Effector memory CD4-positive, alpha-beta T cell (primary cell): ENCODE results near the gene ZNHIT2.

Source experiments
- DNase-seq, 3 donors: peaks; one replicate each; pipeline ENCODE4 v3.0.0-alpha.2; 2020
- H3K27ac ChIP-seq: 2 replicates; pipeline ENCODE4 v1.7.0; 2013; ENCODE audit warnings: mild to moderate bottlenecking, low read length, moderate library complexity; ENCODE audit not compliant: insufficient read depth, poor library complexity, severe bottlenecking
- H3K27me3 ChIP-seq: replicated peaks from 2 replicates; pipeline ENCODE4 v1.7.0; 2013; ENCODE audit warnings: mild to moderate bottlenecking, low read length; ENCODE audit not compliant: insufficient read depth, control insufficient read depth, poor library complexity, severe bottlenecking
- H3K36me3 ChIP-seq: 2 replicates; pipeline ENCODE4 v1.7.0; 2013; ENCODE audit warnings: mild to moderate bottlenecking, low read length, moderate library complexity; ENCODE audit not compliant: control insufficient read depth, insufficient read depth
- H3K4me1 ChIP-seq: 2 replicates; pipeline ENCODE4 v1.7.0; 2013; ENCODE audit warnings: low read length, mild to moderate bottlenecking; ENCODE audit not compliant: control insufficient read depth, insufficient read depth, poor library complexity, severe bottlenecking
- H3K4me3 ChIP-seq: 2 replicates; pipeline ENCODE4 v1.7.0; 2013; ENCODE audit warnings: low read length, low read depth, mild to moderate bottlenecking; ENCODE audit not compliant: insufficient read depth, poor library complexity, severe bottlenecking
- H3K9me3 ChIP-seq: 2 replicates; pipeline ENCODE4 v1.7.0; 2013; ENCODE audit warnings: mild to moderate bottlenecking, low read length, moderate library complexity; ENCODE audit not compliant: control insufficient read depth

ZNHIT2 gene

GRCh38 chr11:65104628-65105027 is 12.9 kb downstream of the ZNHIT2 start:
- Histone ChIP-seq H3K36me3 (peaks cover 30% of the 10 kb centered on the region), H3K27me3 (no peaks in the 10 kb centered on the region), H3K27ac (no peak overlapping the region), H3K4me1 (no peaks in the 10 kb centered on the region), H3K9me3 (no peaks in the 10 kb centered on the region), H3K4me3 (no peak overlapping the region)
- DNase-seq = no peak

- Histone ChIP-seq H3K9me3 (no peaks in the 10 kb centered on the region), H3K27me3 (no peaks in the 10 kb centered on the region), H3K27ac (no peak overlapping the region), H3K4me1 (no peaks in the 10 kb centered on the region), H3K36me3 (peaks cover 22% of the 10 kb centered on the region), H3K4me3 (no peak overlapping the region)
- no peak for DNase-seq
Measured at GRCh38 chr11:65103476-65103875, 14.0 kb downstream of the ZNHIT2 start.

- Histone ChIP-seq H3K36me3 (peaks cover 22% of the 10 kb centered on the region), H3K4me3 (no peak overlapping the region), H3K4me1 (peaks cover 5% of the 10 kb centered on the region), H3K27me3 (no peaks in the 10 kb centered on the region), H3K9me3 (no peaks in the 10 kb centered on the region), H3K27ac (no peak overlapping the region)
- DNase-seq = no peak
Measured at GRCh38 chr11:65102142-65103095, 15.1 kb downstream of the ZNHIT2 start.

- H3K9me3 ChIP-seq = no peaks in the 10 kb centered on the region
- DNase-seq = no peak
- no peak overlapping the region for H3K4me3 ChIP-seq
- H3K27ac ChIP-seq = no peak overlapping the region
- peaks cover 18% of the 10 kb centered on the region for H3K4me1 ChIP-seq
- H3K27me3 ChIP-seq = no peaks in the 10 kb centered on the region
- peaks cover 20% of the 10 kb centered on the region for H3K36me3 ChIP-seq
Measured at GRCh38 chr11:65100674-65101350, 16.7 kb downstream of the ZNHIT2 start.

- Histone ChIP-seq H3K27ac (peak overlapping the region; percentile 86), H3K4me1 (peaks cover 21% of the 10 kb centered on the region), H3K4me3 (peak overlapping the region; percentile 76), H3K36me3 (peaks cover 6% of the 10 kb centered on the region), H3K9me3 (no peaks in the 10 kb centered on the region), H3K27me3 (no peaks in the 10 kb centered on the region)
- no peak for DNase-seq
Measured at GRCh38 chr11:65096926-65097325, 20.6 kb downstream of the ZNHIT2 start.

GRCh38 chr11:65095974-65096806 is 21.3 kb downstream of the ZNHIT2 start, which contains the start of gene VPS51:
Gene VPS51 (plus strand): TSS chr11:65096214. CDS start chr11:65096251, 37 bp downstream.
- Histone ChIP-seq H3K27ac (peak within 1 kb of the TSS; percentile 86), H3K4me1 (peaks cover 21% of the 10 kb centered on the region), H3K27me3 (no peaks in the 10 kb centered on the region), H3K4me3 (peak within 1 kb of the TSS; percentile 76), H3K9me3 (no peaks in the 10 kb centered on the region), H3K36me3 (peaks cover 6% of the 10 kb centered on the region)
- peak; percentile 72 to 76 (median 73) for DNase-seq

GRCh38 chr11:65095427-65095826 is 22.1 kb downstream of the ZNHIT2 start:
- no peak overlapping the region for H3K4me3 ChIP-seq
- no peak for DNase-seq
- H3K4me1 ChIP-seq = peaks cover 21% of the 10 kb centered on the region
- H3K27me3 ChIP-seq = no peaks in the 10 kb centered on the region
- H3K36me3 ChIP-seq = peaks cover 6% of the 10 kb centered on the region
- H3K27ac ChIP-seq = no peak overlapping the region
- H3K9me3 ChIP-seq = no peaks in the 10 kb centered on the region

GRCh38 chr11:65090628-65091027 is 26.9 kb downstream of the ZNHIT2 start:
- Histone ChIP-seq H3K4me3 (no peak overlapping the region), H3K27ac (no peak overlapping the region), H3K9me3 (no peaks in the 10 kb centered on the region), H3K4me1 (peaks cover under 1% of the 10 kb centered on the region), H3K36me3 (peaks cover 31% of the 10 kb centered on the region), H3K27me3 (no peaks in the 10 kb centered on the region)
- no peak for DNase-seq

GRCh38 chr11:65089621-65090020 is 27.9 kb downstream of the ZNHIT2 start:
- no peaks in the 10 kb centered on the region for H3K27me3 ChIP-seq
- DNase-seq = no peak
- H3K27ac ChIP-seq = no peak overlapping the region
- peaks cover 8% of the 10 kb centered on the region for H3K4me1 ChIP-seq
- H3K9me3 ChIP-seq = no peaks in the 10 kb centered on the region
- H3K36me3 ChIP-seq = peaks cover 31% of the 10 kb centered on the region
- no peak overlapping the region for H3K4me3 ChIP-seq
